GM19043 (cell line): ENCODE measurements around the gene SLC25A25.
"Not testable (repeated sequence)": the region's sequence is repeated elsewhere in the genome, so short reads cannot be mapped to it uniquely, and the experiment has no call there.

Source experiments
- ATAC-seq: cut with Tn5 transposase; IDR thresholded peaks from one replicate; pipeline ENCODE4 v1.9.1; 2021; ENCODE audit warnings: low read depth; ENCODE audit not compliant: unreplicated experiment

The SLC25A25 gene

DNA sequence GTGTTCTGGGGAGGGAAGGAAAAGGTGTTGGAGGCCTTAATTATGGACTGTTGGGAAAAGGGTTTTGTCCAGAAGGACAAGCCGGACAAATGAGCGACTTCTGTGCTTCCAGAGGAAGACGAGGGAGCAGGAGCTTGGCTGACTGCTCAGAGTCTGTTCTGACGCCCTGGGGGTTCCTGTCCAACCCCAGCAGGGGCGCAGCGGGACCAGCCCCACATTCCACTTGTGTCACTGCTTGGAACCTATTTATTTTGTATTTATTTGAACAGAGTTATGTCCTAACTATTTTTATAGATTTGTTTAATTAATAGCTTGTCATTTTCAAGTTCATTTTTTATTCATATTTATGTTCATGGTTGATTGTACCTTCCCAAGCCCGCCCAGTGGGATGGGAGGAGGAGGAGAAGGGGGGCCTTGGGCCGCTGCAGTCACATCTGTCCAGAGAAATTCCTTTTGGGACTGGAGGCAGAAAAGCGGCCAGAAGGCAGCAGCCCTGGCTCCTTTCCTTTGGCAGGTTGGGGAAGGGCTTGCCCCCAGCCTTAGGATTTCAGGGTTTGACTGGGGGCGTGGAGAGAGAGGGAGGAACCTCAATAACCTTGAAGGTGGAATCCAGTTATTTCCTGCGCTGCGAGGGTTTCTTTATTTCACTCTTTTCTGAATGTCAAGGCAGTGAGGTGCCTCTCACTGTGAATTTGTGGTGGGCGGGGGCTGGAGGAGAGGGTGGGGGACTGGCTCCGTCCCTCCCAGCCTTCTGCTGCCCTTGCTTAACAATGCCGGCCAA, 40.4 kb downstream of the SLC25A25 start:
- no peak for ATAC-seq

DNA sequence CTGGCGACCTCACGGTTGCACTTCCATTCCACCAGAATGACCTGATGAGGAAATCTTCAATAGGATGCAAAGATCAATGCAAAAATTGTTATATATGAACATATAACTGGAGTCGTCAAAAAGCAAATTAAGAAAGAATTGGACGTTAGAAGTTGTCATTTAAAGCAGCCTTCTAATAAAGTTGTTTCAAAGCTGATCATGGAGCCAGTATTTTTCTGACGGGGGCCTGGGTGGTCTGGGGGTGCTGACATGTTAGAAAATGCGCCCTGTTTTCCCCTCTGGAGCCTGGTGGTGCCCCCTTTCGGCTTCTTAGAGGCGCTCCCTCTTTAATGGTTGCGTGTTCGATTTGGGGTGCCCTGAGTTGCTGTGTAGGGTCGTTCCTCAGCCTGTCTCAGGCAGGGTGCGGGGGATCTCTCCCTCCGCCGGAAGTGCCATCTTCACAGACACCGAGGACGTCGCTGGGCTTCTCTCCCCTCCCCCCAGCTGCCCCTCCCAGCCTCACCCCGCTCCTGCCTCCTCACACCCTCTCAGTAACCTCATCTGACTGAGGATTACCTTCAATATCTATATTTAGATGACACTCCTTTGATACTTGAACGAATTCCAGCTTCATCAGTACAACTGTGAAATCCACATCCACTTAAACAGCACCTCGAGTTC, 41.1 kb downstream of the SLC25A25 start:
- no peak for ATAC-seq

DNA sequence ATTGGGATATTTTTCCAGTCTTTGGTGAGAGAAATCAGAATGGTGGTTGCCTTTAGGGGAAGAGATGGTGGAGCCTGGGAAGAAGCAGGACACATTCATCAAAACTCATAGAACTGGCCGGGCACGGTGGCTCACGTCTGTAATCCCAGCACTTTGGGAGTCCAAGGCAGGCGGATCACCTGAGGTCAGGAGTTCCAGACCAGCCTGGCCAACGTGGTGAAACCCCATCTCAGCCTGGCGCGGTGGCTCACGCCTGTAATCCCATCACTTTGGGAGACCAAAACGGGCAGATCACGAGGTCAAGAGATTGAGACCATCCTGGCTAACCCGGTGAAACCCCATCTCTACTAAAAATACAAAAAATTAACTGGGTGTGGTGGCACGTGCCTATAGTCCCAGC, 43.7 kb downstream of the SLC25A25 start:
- ATAC-seq = not testable (repeated sequence)

GRCh38 chr9:128113526-128114325, 45.7 kb downstream of the SLC25A25 start:
- ATAC-seq = no peak

- no peak for ATAC-seq
These were observed 46.5 kb downstream of the SLC25A25 start for GRCh38 chr9:128114326-128115186.

DNA sequence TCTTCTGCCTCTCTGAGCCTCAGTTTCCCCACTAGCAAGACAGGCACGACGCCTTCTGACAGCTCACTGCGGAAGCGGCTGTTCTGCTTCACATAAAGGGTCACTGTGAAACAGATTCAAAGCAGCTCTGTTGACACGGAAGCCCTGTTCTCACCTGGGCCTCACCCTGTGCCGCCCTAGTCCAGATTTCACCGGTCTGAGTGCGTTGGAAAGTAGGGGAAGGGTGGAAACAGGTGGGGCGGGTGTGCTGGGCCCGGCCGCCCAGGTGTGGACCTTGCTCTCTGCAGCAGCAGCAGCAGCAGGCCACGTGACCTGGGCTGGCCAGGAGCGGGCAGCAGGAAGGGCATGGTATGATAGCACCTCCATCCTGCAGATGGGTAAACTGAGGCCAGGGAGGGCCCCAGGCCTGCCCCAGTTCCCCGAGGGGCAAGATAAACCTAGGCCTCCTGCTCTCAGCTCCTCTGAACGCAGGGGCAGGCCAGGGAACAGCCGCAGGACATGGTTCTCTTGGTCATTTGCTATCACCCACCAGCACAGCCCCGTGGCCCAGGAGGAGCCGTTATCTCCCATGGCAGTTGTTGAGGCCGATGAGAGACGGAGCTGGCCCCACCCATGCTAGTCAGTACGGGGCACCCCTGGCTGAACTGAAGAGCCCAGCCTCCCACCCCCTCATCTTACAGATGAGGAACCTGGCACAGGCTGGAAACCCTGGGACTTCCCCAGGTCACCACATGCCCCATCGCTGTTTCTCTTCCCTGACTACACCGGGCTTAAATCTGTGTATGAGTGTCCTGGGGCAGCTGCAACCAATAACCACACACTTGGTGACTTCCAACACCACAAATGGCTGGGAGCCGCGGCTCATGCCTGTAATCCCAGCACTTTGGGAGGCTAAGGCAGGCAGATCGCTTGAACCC, 47.4 kb downstream of the SLC25A25 start:
- no peak for ATAC-seq

DNA sequence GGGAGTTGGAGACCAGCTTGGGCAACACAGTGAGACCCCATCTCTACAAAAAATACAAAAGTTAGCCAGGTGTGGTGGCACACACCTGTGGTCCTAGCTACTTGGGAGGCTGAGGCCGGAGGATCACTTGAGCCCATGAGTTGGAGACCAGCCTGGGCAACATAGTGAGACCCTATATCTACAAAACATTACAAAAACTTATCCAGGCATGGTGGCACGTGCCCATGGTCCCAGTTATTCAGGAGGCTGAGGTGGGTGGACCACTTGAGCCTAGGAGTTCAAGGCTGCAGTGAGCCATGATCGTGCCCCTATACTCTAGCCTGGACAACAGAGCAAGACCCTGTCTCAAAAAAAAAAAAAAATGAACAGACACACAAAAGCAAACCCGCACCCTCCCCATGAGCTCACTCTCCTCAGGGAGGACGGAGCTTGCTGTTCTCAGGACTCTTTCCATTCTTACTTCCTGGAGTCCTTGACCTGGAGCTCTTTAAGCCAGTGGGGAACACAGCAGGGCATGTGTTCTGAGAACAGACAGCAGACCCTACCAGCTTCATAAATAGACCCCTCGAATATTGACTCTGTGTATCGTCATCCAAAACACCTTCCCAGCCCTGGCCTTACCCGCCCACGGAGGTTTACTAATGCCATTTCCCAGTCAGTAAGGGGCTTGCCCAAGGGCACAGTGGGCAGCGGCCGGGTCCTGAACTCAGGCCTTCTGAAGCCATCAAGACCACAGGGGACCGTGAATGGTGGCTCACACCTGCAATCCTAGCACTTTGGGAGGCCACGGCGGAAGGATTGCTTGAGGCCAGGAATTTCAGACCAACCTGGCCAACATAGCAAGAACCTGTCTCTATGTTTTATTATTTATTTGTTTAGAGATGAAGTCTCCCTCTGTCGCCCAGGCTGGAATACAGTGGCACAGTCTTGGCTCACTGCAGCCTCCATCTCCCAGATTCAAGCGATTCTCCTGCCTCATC, 48.4 kb downstream of the SLC25A25 start:
- ATAC-seq = no peak

DNA sequence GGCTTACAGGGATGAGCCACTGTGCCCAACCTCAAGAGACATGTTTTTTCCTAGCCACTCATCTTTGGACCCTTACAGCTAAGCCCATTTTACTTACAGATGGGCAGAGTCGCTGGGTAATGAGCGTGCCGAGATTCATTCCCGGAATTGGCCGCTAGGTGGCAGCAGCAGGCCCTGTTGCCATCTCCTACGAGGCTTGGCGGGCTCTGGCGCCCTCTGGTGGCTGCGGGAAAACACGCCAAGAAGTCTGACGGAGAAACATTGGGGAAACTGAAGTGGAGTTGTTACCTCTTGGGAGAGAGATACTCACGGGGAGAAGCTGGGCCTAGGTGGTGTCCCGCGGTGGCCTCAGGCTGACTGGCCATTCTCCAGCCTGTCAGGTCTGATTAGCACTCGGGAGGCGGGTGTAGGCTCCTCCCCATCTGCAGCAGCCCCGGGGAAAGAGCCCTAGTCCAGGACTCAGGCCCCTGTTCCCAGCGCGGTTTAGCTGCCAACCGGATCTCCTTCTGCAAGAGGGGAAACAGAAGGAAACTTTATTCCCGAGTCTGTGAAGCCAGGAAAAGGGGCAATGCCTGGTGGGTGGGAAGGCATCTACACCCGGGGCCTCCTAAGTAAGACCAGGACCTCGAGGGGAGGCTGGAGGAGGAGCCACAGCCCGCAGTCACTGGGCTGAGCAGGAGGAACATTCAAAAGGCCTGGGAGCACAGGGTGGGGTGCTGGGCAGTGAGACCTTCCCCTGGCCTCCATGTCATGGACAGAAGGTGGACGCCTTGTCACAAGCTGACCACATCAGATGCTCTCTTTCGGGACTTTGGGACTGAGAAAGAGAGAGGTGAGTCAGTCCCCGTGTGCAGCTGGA, 49.8 kb downstream of the SLC25A25 start:
- no peak for ATAC-seq

- no peak for ATAC-seq
These were observed 50.4 kb downstream of the SLC25A25 start for GRCh38 chr9:128118472-128118857.

- ATAC-seq = no peak
These were observed 51.1 kb downstream of the SLC25A25 start for GRCh38 chr9:128118971-128119665.

DNA sequence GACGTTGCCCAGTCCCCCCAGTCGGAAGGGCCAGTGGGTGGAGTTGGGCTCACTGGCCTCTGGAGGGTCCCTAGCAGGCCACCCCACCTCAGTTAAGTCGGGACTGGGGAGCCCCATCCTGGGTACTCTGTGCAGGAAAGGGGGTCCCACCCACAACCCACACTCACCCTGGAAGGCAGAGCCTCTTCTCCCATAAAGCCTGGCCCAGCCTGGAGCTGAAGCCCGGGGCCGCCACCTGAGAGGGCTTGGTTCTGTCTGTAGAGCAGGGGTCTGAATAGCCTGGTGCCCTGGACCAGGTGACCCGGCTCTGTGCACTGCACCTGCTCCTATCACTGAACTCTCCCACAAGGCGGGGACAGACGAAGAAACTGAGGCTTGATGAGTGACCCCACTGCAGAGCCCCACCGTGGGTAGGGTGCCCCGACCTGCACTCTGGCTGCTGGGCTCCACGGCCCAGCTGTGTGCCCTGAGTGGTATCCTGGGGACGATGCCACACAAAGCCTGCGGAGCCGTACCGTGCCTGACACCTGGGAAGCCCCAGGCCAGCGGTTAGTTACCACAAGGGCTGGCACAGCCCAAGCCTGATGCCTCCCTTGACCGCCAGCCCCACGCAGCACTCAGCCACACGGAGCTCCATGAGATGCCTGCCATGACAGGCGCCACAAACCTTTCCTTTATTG, 52.2 kb downstream of the SLC25A25 start:
- ATAC-seq = no peak

DNA sequence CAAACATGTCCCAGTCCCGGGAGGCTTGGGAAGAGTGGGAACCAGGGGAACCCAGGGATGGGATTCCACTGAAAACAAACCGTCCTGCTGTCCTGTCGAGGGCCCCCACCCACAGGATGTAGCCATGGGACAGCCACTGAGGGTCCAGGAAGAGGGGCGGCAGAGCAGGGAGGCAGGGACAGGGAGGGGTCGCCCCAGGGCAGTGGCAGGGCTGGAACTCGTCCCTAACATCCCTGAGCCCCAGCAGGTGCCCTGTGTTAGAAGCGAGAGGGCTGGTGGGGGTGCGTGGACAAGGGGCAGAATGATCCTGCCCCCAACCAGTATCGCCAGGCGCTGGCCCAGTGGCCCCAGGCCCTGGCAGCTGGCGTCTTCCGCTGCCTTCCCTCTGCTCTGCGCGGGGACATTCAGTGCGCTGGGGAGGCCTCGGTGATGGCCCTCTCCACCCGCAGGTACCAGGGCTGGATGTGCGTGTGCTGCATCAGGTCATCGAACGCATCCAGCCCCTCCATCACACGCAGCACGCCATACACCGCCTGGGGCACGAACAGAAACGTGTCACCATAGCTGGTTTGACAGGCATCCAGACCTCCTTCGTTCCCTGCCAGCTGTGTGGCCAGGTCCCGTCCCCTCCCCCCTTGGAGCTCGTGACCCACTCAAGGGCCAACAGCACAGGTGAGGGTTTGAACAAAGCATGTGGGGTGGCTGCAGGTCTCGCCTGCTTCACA, 52.9 kb downstream of the SLC25A25 start:
- no peak for ATAC-seq

DNA sequence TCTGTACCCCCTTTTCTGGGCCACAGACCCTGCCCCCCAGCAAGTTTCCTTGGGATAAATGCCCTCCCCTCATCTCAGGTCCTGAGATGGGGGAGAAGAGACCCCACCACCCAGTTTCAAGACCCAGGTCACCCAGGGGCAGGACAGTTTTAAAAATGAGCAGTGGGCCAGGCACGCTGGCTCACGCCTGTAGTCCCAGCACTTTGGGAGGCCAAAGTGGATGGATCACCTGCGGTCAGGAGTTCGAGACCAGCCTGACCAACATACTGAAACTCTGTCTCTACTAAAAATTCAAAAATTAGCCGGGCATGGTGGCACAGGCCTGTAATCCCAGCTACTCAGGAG, 53.4 kb downstream of the SLC25A25 start:
- no peak for ATAC-seq

DNA sequence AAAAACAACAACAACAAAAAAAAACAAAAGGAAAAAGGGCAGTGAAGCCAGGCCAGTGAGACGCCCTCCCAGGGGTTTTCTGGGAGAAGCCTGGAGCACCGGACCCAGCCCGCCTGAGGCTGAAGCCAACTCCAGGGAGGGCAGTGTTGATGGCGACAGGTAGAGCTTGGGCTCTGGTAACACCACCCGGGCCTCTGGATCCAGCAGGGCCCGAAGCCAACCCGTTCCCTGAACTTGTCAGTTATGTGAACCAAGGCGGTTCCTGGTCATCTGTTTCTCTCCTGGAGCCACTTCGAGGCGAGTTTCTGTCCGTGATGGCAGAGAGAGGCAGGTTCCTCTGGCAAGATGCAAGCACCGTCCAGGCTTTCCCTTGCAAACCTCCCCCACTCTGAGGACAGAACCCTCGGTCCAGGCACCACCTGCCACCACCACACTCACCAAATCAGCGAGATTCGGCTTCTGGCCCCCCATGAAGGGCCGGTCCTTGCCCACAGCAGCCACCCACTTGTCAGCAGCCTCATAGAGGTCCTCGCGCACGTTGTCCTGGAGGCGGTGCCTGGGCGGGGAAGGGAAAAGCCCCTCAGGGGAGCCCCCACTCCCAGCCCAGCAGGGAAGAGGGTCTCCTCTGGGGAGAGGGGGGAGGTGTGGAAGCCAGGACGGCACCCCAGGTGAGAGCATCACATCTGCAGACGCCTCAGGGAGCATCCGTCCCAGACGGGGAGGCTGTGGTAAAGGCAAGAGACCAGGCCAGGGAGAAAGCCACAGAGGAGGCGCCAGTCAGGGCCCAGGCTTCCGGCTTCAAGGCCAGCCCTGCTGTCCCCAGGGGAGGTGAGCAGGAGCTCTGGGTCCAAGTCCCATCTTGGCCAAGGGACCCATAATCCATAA, 54.1 kb downstream of the SLC25A25 start:
- no peak for ATAC-seq

GRCh38 chr9:128122809-128123175, 54.8 kb downstream of the SLC25A25 start:
- ATAC-seq = no peak
